COLO668 (cell line): ENCODE data around the gene TLR10.
"Not testable (repeated sequence)": the region's sequence is repeated elsewhere in the genome, so short reads cannot be mapped to it uniquely, and the experiment has no call there.

Experiments
- DNase-seq: peaks from one replicate; lab custom pipeline; 2025; ENCODE audit not compliant: unreplicated experiment; lab: John Stamatoyannopoulos, UW

TLR10 gene

GRCh38 chr4:38769857-38770256, 12.9 kb downstream of the TLR10 start:
- no peak for DNase-seq

- DNase-seq: no peak
These were observed 13.3 kb downstream of the TLR10 start for GRCh38 chr4:38769441-38769840.

GRCh38 chr4:38768968-38769394, 13.8 kb downstream of the TLR10 start:
- DNase-seq: no peak

- DNase-seq: not testable (repeated sequence)
These were observed 15.8 kb downstream of the TLR10 start for GRCh38 chr4:38766940-38767339.

GRCh38 chr4:38765382-38765781, 17.4 kb downstream of the TLR10 start:
- no peak for DNase-seq

GRCh38 chr4:38764277-38764676, 18.5 kb downstream of the TLR10 start:
- DNase-seq: no peak

GRCh38 chr4:38762560-38762959, 20.2 kb downstream of the TLR10 start:
- DNase-seq: no peak

- DNase-seq: no peak
These were observed 23.0 kb downstream of the TLR10 start for GRCh38 chr4:38759790-38760122.

GRCh38 chr4:38759113-38759789, 23.5 kb downstream of the TLR10 start:
- DNase-seq: peak; percentile 34

- DNase-seq: no peak
These were observed 24.7 kb downstream of the TLR10 start for GRCh38 chr4:38757945-38758600.

GRCh38 chr4:38752941-38753806, 29.6 kb downstream of the TLR10 start:
- DNase-seq: no peak

- no peak for DNase-seq
These were observed 30.3 kb downstream of the TLR10 start for GRCh38 chr4:38752372-38752940.

- no peak for DNase-seq
These were observed 31.3 kb downstream of the TLR10 start for GRCh38 chr4:38751341-38752010.

GRCh38 chr4:38749336-38749735, 33.5 kb downstream of the TLR10 start:
- DNase-seq: no peak

- DNase-seq: no peak
These were observed 35.2 kb downstream of the TLR10 start for GRCh38 chr4:38747629-38748028.

- no peak for DNase-seq
These were observed 36.9 kb downstream of the TLR10 start for GRCh38 chr4:38745881-38746280.

- DNase-seq: no peak
These were observed 38.9 kb downstream of the TLR10 start for GRCh38 chr4:38743866-38744265.

GRCh38 chr4:38740303-38740702, 42.5 kb downstream of the TLR10 start:
- no peak for DNase-seq

GRCh38 chr4:38738940-38739803, 43.6 kb downstream of the TLR10 start:
- DNase-seq: no peak

GRCh38 chr4:38735870-38736269, 46.9 kb downstream of the TLR10 start:
- no peak for DNase-seq
